ENCODE data around the gene RANBP3L.
A peak's percentile ranks its signal among the peaks of the same experiment; 100 is the strongest.

The RANBP3L gene

GRCh38 chr5:36240779-36241630 is 60.7 kb downstream of the RANBP3L start:
- Histone ChIP-seq H3K4me1 (ENCODE audit: control insufficient read depth, low read depth, low read length) (peaks cover 2% of the 10 kb centered on the region), H3K79me1 (ENCODE audit: low read length) (no peaks in the 10 kb centered on the region), H2BK5ac (ENCODE audit: low read length) (no peak overlapping the region), H3K4ac (ENCODE audit: low read depth, low read length) (peak overlapping the region; percentile 10), H3K36me3 (ENCODE audit: control insufficient read depth, insufficient read depth, low read length) (no peaks in the 10 kb centered on the region), H3K9ac (ENCODE audit: low read length) (peak overlapping the region; percentile 86), H3K27me3 (ENCODE audit: insufficient read depth, low read length, poor library complexity) (no peaks in the 10 kb centered on the region), H3K56ac (ENCODE audit: low read length) (peak overlapping the region; percentile 85), H3K18ac (ENCODE audit: low read length) (peak overlapping the region; percentile 53), H4K8ac (ENCODE audit: low read depth, low read length) (no peak overlapping the region), H3K4me3 (ENCODE audit: low read length) (peak overlapping the region; percentile 15), H3K4me2 (ENCODE audit: low read length) (peak overlapping the region; percentile 62), H2AK5ac (ENCODE audit: low read length) (no peak overlapping the region), H3K27ac (ENCODE audit: low read depth, low read length) (peak overlapping the region; percentile 34), H3K23ac (ENCODE audit: low read length) (peak overlapping the region; percentile 53), H2BK120ac (ENCODE audit: low read depth, low read length) (no peak overlapping the region), H3K79me2 (ENCODE audit: control insufficient read depth, insufficient read depth, low read length) (no peaks in the 10 kb centered on the region), H2BK15ac (replicated peaks; ENCODE audit: low read depth) (no peak overlapping the region), H4K5ac (ENCODE audit: low read length) (no peak overlapping the region)
- no CpG with 5 or more reads among the region's 61 CpGs for WGBS (ENCODE audit: extremely low coverage, insufficient coverage, low lambda C conversion rate)
- peak; percentile 84 for DNase-seq

GRCh38 chr5:36239370-36240293 is 62.1 kb downstream of the RANBP3L start:
- Histone ChIP-seq H2BK15ac (replicated peaks; ENCODE audit: low read depth) (no peak overlapping the region), H3K56ac (ENCODE audit: low read length) (no peak overlapping the region), H3K79me1 (ENCODE audit: low read length) (no peaks in the 10 kb centered on the region), H3K9ac (ENCODE audit: low read length) (no peak overlapping the region), H3K27me3 (ENCODE audit: insufficient read depth, low read length, poor library complexity) (no peaks in the 10 kb centered on the region), H4K8ac (ENCODE audit: low read depth, low read length) (no peak overlapping the region), H2BK5ac (ENCODE audit: low read length) (no peak overlapping the region), H3K4me1 (ENCODE audit: control insufficient read depth, low read depth, low read length) (peaks cover 2% of the 10 kb centered on the region), H2BK120ac (ENCODE audit: low read depth, low read length) (no peak overlapping the region), H3K18ac (ENCODE audit: low read length) (no peak overlapping the region), H4K5ac (ENCODE audit: low read length) (no peak overlapping the region), H3K23ac (ENCODE audit: low read length) (no peak overlapping the region), H3K4me2 (ENCODE audit: low read length) (no peak overlapping the region), H2AK5ac (ENCODE audit: low read length) (no peak overlapping the region), H3K4ac (ENCODE audit: low read depth, low read length) (no peak overlapping the region), H3K27ac (ENCODE audit: low read depth, low read length) (no peak overlapping the region), H3K79me2 (ENCODE audit: control insufficient read depth, insufficient read depth, low read length) (no peaks in the 10 kb centered on the region), H3K4me3 (ENCODE audit: low read length) (no peak overlapping the region), H3K36me3 (ENCODE audit: control insufficient read depth, insufficient read depth, low read length) (no peaks in the 10 kb centered on the region)
- WGBS (ENCODE audit: extremely low coverage, insufficient coverage, low lambda C conversion rate) = no CpG with 5 or more reads among the region's 4 CpGs
- DNase-seq = no peak

- Histone ChIP-seq H3K4me2 (ENCODE audit: low read length) (no peak overlapping the region), H3K36me3 (ENCODE audit: control insufficient read depth, insufficient read depth, low read length) (no peaks in the 10 kb centered on the region), H3K18ac (ENCODE audit: low read length) (no peak overlapping the region), H3K4ac (ENCODE audit: low read depth, low read length) (no peak overlapping the region), H2BK5ac (ENCODE audit: low read length) (no peak overlapping the region), H3K27ac (ENCODE audit: low read depth, low read length) (no peak overlapping the region), H4K8ac (ENCODE audit: low read depth, low read length) (no peak overlapping the region), H2AK5ac (ENCODE audit: low read length) (no peak overlapping the region), H2BK15ac (replicated peaks; ENCODE audit: low read depth) (no peak overlapping the region), H3K79me2 (ENCODE audit: control insufficient read depth, insufficient read depth, low read length) (no peaks in the 10 kb centered on the region), H3K56ac (ENCODE audit: low read length) (no peak overlapping the region), H4K5ac (ENCODE audit: low read length) (no peak overlapping the region), H3K4me3 (ENCODE audit: low read length) (no peak overlapping the region), H3K79me1 (ENCODE audit: low read length) (no peaks in the 10 kb centered on the region), H3K9ac (ENCODE audit: low read length) (no peak overlapping the region), H2BK120ac (ENCODE audit: low read depth, low read length) (no peak overlapping the region), H3K27me3 (ENCODE audit: insufficient read depth, low read length, poor library complexity) (no peaks in the 10 kb centered on the region), H3K4me1 (ENCODE audit: control insufficient read depth, low read depth, low read length) (peaks cover 2% of the 10 kb centered on the region), H3K23ac (ENCODE audit: low read length) (no peak overlapping the region)
- DNase-seq = no peak
- WGBS (ENCODE audit: extremely low coverage, insufficient coverage, low lambda C conversion rate) = no CpG with 5 or more reads among the region's 2 CpGs
Measured at GRCh38 chr5:36238502-36239295, 63.0 kb downstream of the RANBP3L start.

GRCh38 chr5:36237751-36238150 is 64.0 kb downstream of the RANBP3L start:
- H3K4me2 ChIP-seq (ENCODE audit: low read length) = no peak overlapping the region
- H3K4me1 ChIP-seq (ENCODE audit: control insufficient read depth, low read depth, low read length) = peaks cover 2% of the 10 kb centered on the region
- no peaks in the 10 kb centered on the region for H3K27me3 ChIP-seq (ENCODE audit: insufficient read depth, low read length, poor library complexity)
- no peak overlapping the region for H3K23ac ChIP-seq (ENCODE audit: low read length)
- no peak overlapping the region for H4K5ac ChIP-seq (ENCODE audit: low read length)
- H2BK15ac ChIP-seq (replicated peaks; ENCODE audit: low read depth) = no peak overlapping the region
- no peak for DNase-seq
- H2BK120ac ChIP-seq (ENCODE audit: low read depth, low read length) = no peak overlapping the region
- no peaks in the 10 kb centered on the region for H3K79me1 ChIP-seq (ENCODE audit: low read length)
- no peaks in the 10 kb centered on the region for H3K79me2 ChIP-seq (ENCODE audit: control insufficient read depth, insufficient read depth, low read length)
- no peak overlapping the region for H3K27ac ChIP-seq (ENCODE audit: low read depth, low read length)
- WGBS (ENCODE audit: extremely low coverage, insufficient coverage, low lambda C conversion rate) = no CpG with 5 or more reads among the region's 2 CpGs
- H3K9ac ChIP-seq (ENCODE audit: low read length) = no peak overlapping the region
- H3K56ac ChIP-seq (ENCODE audit: low read length) = no peak overlapping the region
- H3K4ac ChIP-seq (ENCODE audit: low read depth, low read length) = no peak overlapping the region
- H4K8ac ChIP-seq (ENCODE audit: low read depth, low read length) = no peak overlapping the region
- no peak overlapping the region for H3K18ac ChIP-seq (ENCODE audit: low read length)
- H2AK5ac ChIP-seq (ENCODE audit: low read length) = no peak overlapping the region
- no peak overlapping the region for H3K4me3 ChIP-seq (ENCODE audit: low read length)
- H2BK5ac ChIP-seq (ENCODE audit: low read length) = no peak overlapping the region
- H3K36me3 ChIP-seq (ENCODE audit: control insufficient read depth, insufficient read depth, low read length) = no peaks in the 10 kb centered on the region

GRCh38 chr5:36236801-36237200 is 64.9 kb downstream of the RANBP3L start:
- H2BK5ac ChIP-seq (ENCODE audit: low read length) = no peak overlapping the region
- no peaks in the 10 kb centered on the region for H3K36me3 ChIP-seq (ENCODE audit: control insufficient read depth, insufficient read depth, low read length)
- H2BK120ac ChIP-seq (ENCODE audit: low read depth, low read length) = no peak overlapping the region
- no peak overlapping the region for H3K4ac ChIP-seq (ENCODE audit: low read depth, low read length)
- DNase-seq = no peak
- H2BK15ac ChIP-seq (replicated peaks; ENCODE audit: low read depth) = no peak overlapping the region
- no peak overlapping the region for H4K5ac ChIP-seq (ENCODE audit: low read length)
- no peaks in the 10 kb centered on the region for H3K79me2 ChIP-seq (ENCODE audit: control insufficient read depth, insufficient read depth, low read length)
- H3K27me3 ChIP-seq (ENCODE audit: insufficient read depth, low read length, poor library complexity) = no peaks in the 10 kb centered on the region
- no peak overlapping the region for H2AK5ac ChIP-seq (ENCODE audit: low read length)
- no peak overlapping the region for H3K23ac ChIP-seq (ENCODE audit: low read length)
- H3K27ac ChIP-seq (ENCODE audit: low read depth, low read length) = no peak overlapping the region
- no peak overlapping the region for H3K56ac ChIP-seq (ENCODE audit: low read length)
- H3K18ac ChIP-seq (ENCODE audit: low read length) = no peak overlapping the region
- H3K9ac ChIP-seq (ENCODE audit: low read length) = no peak overlapping the region
- H3K4me2 ChIP-seq (ENCODE audit: low read length) = no peak overlapping the region
- no peak overlapping the region for H4K8ac ChIP-seq (ENCODE audit: low read depth, low read length)
- no peak overlapping the region for H3K4me3 ChIP-seq (ENCODE audit: low read length)
- no peaks in the 10 kb centered on the region for H3K4me1 ChIP-seq (ENCODE audit: control insufficient read depth, low read depth, low read length)
- H3K79me1 ChIP-seq (ENCODE audit: low read length) = no peaks in the 10 kb centered on the region
